Renal cortex interstitium (tissue), 11 donors: ENCODE results near the gene MLPH. TPM values are rescaled to one million over a fixed set of nuclear protein-coding genes. Genes with fewer than 3 reads are reported as not detected.
A peak's percentile ranks its signal among the peaks of the same experiment; 100 is the strongest.

Experiments
- DNase-seq, 11 donors: peaks; one replicate each; pipeline ENCODE4 v3.0.0-alpha.2; 2013; ENCODE audit warnings: low read depth in 9 of 11, low spot score in 4 of 11; ENCODE audit errors: extremely low read depth in 1 of 11
- polyA plus RNA-seq, 3 donors: library from polyadenylated mRNA; unstranded; fragments of 120-200 nt; gene quantifications; one replicate each; pipeline ENCODE4 v1.2.1, GENCODE V29; 2013; ENCODE audit not compliant: insufficient read length in 3 of 3

The MLPH gene
- polyA plus RNA-seq, 3 donors, result 1.2 to 4.3 (median 2.2) TPM

GRCh38 chr2:237473878-237474441, 13.1 kb upstream of the MLPH start:
- DNase-seq, result no peak

GRCh38 chr2:237474442-237474911, 12.6 kb upstream of the MLPH start:
- no peak for DNase-seq

GRCh38 chr2:237474931-237475703, 11.9 kb upstream of the MLPH start:
- peak in 8 of 11 donors; percentile 55 to 86 (median 84) for DNase-seq

- no peak for DNase-seq
These were observed 11.3 kb upstream of the MLPH start for GRCh38 chr2:237475704-237476141.

GRCh38 chr2:237478095-237478494, 9.0 kb upstream of the MLPH start:
- DNase-seq, result no peak

GRCh38 chr2:237478979-237479378, 8.1 kb upstream of the MLPH start:
- DNase-seq, result no peak

GRCh38 chr2:237479747-237480146, 7.3 kb upstream of the MLPH start:
- DNase-seq, result no peak

- DNase-seq, result no peak
These were observed 6.5 kb upstream of the MLPH start for GRCh38 chr2:237480556-237480955.

- DNase-seq, result no peak
These were observed 6.0 kb upstream of the MLPH start for GRCh38 chr2:237480988-237481525.

- DNase-seq, result peak in 2 of 11 donors; percentile 35 to 61
These were observed 4.6 kb upstream of the MLPH start for GRCh38 chr2:237482485-237482884.

GRCh38 chr2:237483018-237483731, 3.9 kb upstream of the MLPH start:
- no peak for DNase-seq

- DNase-seq, result no peak
These were observed 1.7 kb upstream of the MLPH start for GRCh38 chr2:237485304-237485703.

- no peak for DNase-seq
These were observed 1.2 kb upstream of the MLPH start for GRCh38 chr2:237485844-237486243.

- no peak for DNase-seq
These were observed 675 bp upstream of the MLPH start for GRCh38 chr2:237486334-237486818.

- DNase-seq, result no peak
These were observed 445 bp downstream of the MLPH start for GRCh38 chr2:237487496-237487895.

GRCh38 chr2:237488295-237488694, 1.2 kb downstream of the MLPH start:
- DNase-seq, result no peak

GRCh38 chr2:237488901-237489860, 2.1 kb downstream of the MLPH start:
- DNase-seq, result no peak

GRCh38 chr2:237490009-237490711, 3.1 kb downstream of the MLPH start:
- no peak for DNase-seq
